NCI-H510A (cell line): ENCODE data around the gene EIF3J.
A peak's percentile ranks its signal among the peaks of the same experiment; 100 is the strongest.
"Not testable (repeated sequence)": the region's sequence is repeated elsewhere in the genome, so short reads cannot be mapped to it uniquely, and the experiment has no call there.

Experiments
- DNase-seq: peaks from one replicate; lab custom pipeline; 2025; lab: John Stamatoyannopoulos, UW

Gene EIF3J

GRCh38 chr15:44536962-44537734, at the start of gene EIF3J:
Gene EIF3J, plus strand, starts transcription at chr15:44537147. Its CDS starts 48 bp downstream, at chr15:44537195.
- peak; percentile 83 for DNase-seq

GRCh38 chr15:44489464-44489863, 47.5 kb upstream of the EIF3J start:
- DNase-seq: no peak

- DNase-seq: no peak
These were observed 46.3 kb upstream of the EIF3J start for GRCh38 chr15:44490622-44491021.

GRCh38 chr15:44492040-44492439, 44.9 kb upstream of the EIF3J start:
- no peak for DNase-seq

GRCh38 chr15:44492672-44493071, 44.3 kb upstream of the EIF3J start:
- DNase-seq: no peak

GRCh38 chr15:44495562-44495961, 41.4 kb upstream of the EIF3J start:
- no peak for DNase-seq

GRCh38 chr15:44500555-44500954, 36.4 kb upstream of the EIF3J start:
- DNase-seq: no peak

GRCh38 chr15:44501768-44502366, 35.1 kb upstream of the EIF3J start:
- no peak for DNase-seq

GRCh38 chr15:44516436-44516835, 20.5 kb upstream of the EIF3J start:
- no peak for DNase-seq

- no peak for DNase-seq
These were observed 17.4 kb upstream of the EIF3J start for GRCh38 chr15:44519537-44519936.

- DNase-seq: no peak
These were observed 11.9 kb upstream of the EIF3J start for GRCh38 chr15:44525018-44525417.

- DNase-seq: no peak
These were observed 9.7 kb upstream of the EIF3J start for GRCh38 chr15:44527241-44527640.

- DNase-seq: no peak
These were observed 6.9 kb upstream of the EIF3J start for GRCh38 chr15:44529864-44530604.

- no peak for DNase-seq
These were observed 6.3 kb upstream of the EIF3J start for GRCh38 chr15:44530653-44531052.

GRCh38 chr15:44532275-44532674, 4.7 kb upstream of the EIF3J start:
- DNase-seq: not testable (repeated sequence)

GRCh38 chr15:44532689-44533088, 4.3 kb upstream of the EIF3J start:
- DNase-seq: no peak

GRCh38 chr15:44535092-44535491, 1.9 kb upstream of the EIF3J start:
- no peak for DNase-seq

- DNase-seq: no peak
These were observed 1.2 kb upstream of the EIF3J start for GRCh38 chr15:44535523-44536301.

- no peak for DNase-seq
These were observed 515 bp upstream of the EIF3J start for GRCh38 chr15:44536302-44536961.

GRCh38 chr15:44537735-44538240, 841 bp downstream of the EIF3J start:
- no peak for DNase-seq

- DNase-seq: no peak
These were observed 4.5 kb downstream of the EIF3J start for GRCh38 chr15:44541282-44541958.
